K562 (cell line): ENCODE data around the gene PIH1D1.

Source experiments
- ATF3 ChIP-seq, 2 experiments: fragments of 450-650 bp in 1 of 2; sonication (generic) in 1 of 2; formaldehyde crosslinking in 1 of 2; IDR thresholded peaks in 1 of 2; conservative IDR thresholded peaks in 1 of 2; 2 replicates each; pipeline versions ENCODE4 v1.6.1 to v1.8.1; 2016 to 2023; ENCODE audit warnings: mild to moderate bottlenecking in 2 of 2, moderate library complexity in 2 of 2, inconsistent platforms in 1 of 2, missing genetic modification reagents in 1 of 2
- EP300 ChIP-seq: IDR thresholded peaks from 2 replicates; pipeline ENCODE4 v1.6.1; 2012; ENCODE audit warnings: low read length, improper control_type of control experiment
- JUNB ChIP-seq: fragments of 450-650 bp; formaldehyde crosslinking; conservative IDR thresholded peaks from 2 replicates; pipeline ENCODE4 v1.4.0; 2020; ENCODE audit warnings: mild to moderate bottlenecking
- MAFK ChIP-seq: IDR thresholded peaks from 2 replicates; pipeline ENCODE4 v1.6.1; 2011; ENCODE audit warnings: low read length, improper control_type of control experiment
- POLR2A ChIP-seq: fragments of 450-650 bp; conservative IDR thresholded peaks from 2 replicates; pipeline ENCODE4 v1.6.1; 2016
- SIRT6 ChIP-seq: IDR thresholded peaks from one replicate; pipeline ENCODE4 v1.6.1; 2012; ENCODE audit warnings: low read depth, mild to moderate bottlenecking, control low read depth, inconsistent platforms, low read length, moderate library complexity
- SNRNP70 ChIP-seq: fragments of 200-400 bp; formaldehyde crosslinking; optimal IDR thresholded peaks from 2 replicates; pipeline ENCODE3; 2017; ENCODE audit warnings: low read depth, low read length
- SREBF2 ChIP-seq: sonication (generic); formaldehyde crosslinking; IDR thresholded peaks from 2 replicates; pipeline ENCODE4 v1.4.0; 2020; ENCODE audit warnings: mild to moderate bottlenecking, missing genetic modification reagents
- ZNF318 ChIP-seq, 2 experiments: fragments of 450-650 bp; IDR thresholded peaks; 2 replicates each; pipeline ENCODE4 v1.6.1; 2016; ENCODE audit warnings: mild to moderate bottlenecking in 2 of 2, borderline replicate concordance in 1 of 2, low read depth in 1 of 2, moderate library complexity in 1 of 2
- TF ChIP-seq, protein P1 (sequence below): fragments of 200-800 bp; sonication (Bioruptor generic); IDR thresholded peaks from 2 replicates; pipeline ENCODE4 v1.6.1; 2016; ENCODE audit warnings: missing genetic modification characterization, missing compliant biosample characterization

- TF ChIP-seq ATF3 (IDR thresholded peaks at IDR 0.05) (no peak), ATF3 (CRISPR knock-in tag; conservative IDR thresholded peaks at IDR 0.05) (no peak), ZNF318 (IDR thresholded peaks at IDR 0.05; ENCODE audit: borderline replicate concordance in 1 of 2, low read depth in 1 of 2) (no peak), JUNB (CRISPR knock-in tag) (no peak), SREBF2 (CRISPR knock-in tag) (no peak), EP300 (no peak), POLR2A (no peak), SIRT6 (no peak), SNRNP70 (no peak), MAFK (no peak)
- TF ChIP-seq, protein P1, sequence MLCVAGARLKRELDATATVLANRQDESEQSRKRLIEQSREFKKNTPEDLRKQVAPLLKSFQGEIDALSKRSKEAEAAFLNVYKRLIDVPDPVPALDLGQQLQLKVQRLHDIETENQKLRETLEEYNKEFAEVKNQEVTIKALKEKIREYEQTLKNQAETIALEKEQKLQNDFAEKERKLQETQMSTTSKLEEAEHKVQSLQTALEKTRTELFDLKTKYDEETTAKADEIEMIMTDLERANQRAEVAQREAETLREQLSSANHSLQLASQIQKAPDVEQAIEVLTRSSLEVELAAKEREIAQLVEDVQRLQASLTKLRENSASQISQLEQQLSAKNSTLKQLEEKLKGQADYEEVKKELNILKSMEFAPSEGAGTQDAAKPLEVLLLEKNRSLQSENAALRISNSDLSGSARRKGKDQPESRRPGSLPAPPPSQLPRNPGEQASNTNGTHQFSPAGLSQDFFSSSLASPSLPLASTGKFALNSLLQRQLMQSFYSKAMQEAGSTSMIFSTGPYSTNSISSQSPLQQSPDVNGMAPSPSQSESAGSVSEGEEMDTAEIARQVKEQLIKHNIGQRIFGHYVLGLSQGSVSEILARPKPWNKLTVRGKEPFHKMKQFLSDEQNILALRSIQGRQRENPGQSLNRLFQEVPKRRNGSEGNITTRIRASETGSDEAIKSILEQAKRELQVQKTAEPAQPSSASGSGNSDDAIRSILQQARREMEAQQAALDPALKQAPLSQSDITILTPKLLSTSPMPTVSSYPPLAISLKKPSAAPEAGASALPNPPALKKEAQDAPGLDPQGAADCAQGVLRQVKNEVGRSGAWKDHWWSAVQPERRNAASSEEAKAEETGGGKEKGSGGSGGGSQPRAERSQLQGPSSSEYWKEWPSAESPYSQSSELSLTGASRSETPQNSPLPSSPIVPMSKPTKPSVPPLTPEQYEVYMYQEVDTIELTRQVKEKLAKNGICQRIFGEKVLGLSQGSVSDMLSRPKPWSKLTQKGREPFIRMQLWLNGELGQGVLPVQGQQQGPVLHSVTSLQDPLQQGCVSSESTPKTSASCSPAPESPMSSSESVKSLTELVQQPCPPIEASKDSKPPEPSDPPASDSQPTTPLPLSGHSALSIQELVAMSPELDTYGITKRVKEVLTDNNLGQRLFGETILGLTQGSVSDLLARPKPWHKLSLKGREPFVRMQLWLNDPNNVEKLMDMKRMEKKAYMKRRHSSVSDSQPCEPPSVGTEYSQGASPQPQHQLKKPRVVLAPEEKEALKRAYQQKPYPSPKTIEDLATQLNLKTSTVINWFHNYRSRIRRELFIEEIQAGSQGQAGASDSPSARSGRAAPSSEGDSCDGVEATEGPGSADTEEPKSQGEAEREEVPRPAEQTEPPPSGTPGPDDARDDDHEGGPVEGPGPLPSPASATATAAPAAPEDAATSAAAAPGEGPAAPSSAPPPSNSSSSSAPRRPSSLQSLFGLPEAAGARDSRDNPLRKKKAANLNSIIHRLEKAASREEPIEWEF (CRISPR knock-in tag): no peak
Observed at GRCh38 chr19:49463960-49464740, 12.5 kb upstream of the PIH1D1 start.
